Stimulated activated CD8-positive, alpha-beta memory T cell treated with anti-CD3 and anti-CD28 coated beads, Interleukin-4, amount 100 ng/mL, for 4 hours (primary cell): ENCODE measurements around the gene KDM4C.

Experiments
- DNase-seq, 2 donors: peaks; one replicate each; pipeline ENCODE4 v3.0.0-alpha.2; 2020; ENCODE audit warnings: low read depth in 2 of 2, low spot score in 1 of 2

KDM4C gene

DNA sequence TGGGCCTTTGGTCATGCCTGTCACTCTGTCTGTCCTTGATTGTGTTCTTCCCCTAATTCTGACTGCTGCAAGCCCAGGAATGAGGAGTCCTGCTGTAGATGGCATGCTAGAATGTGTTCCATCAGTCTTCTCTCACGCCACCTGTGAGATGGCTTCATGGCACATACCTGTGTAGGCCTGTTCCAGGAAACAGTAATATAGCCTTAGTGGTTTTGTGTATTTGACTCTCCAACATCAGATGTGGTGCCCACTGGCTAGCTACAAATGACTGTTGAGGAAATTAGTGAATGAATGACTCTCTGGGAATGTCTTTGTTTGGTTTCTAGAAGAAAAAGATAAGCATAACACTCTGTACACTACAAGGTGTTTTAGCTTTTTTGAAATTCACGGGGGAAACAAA, 367.5 kb downstream of the KDM4C start:
- DNase-seq = no peak

GRCh38 chr9:7129391-7129790, 371.6 kb downstream of the KDM4C start:
- no peak for DNase-seq

- no peak for DNase-seq
Measured at GRCh38 chr9:7130266-7130820, 372.6 kb downstream of the KDM4C start.

DNA sequence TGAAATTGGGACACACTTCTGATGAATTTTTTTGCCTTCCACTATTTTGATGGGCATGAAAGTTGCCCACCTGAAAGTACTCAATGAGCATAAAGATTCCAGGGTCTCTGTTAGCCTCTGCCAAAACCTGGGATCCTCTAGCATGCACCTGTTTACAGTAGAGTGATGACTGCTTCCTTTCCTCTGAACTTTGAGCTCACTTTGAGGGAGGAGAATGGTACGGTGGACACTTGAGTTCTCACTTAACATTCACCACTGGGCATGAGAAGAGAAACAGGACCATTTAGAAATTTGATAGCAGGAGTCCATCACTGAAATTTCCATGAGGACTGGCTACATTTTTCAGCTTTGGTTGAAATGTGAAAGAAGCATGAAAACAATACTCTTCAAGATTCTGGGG, 374.8 kb downstream of the KDM4C start:
- DNase-seq = no peak

- no peak for DNase-seq
Measured at GRCh38 chr9:7135735-7136134, 378.0 kb downstream of the KDM4C start.

DNA sequence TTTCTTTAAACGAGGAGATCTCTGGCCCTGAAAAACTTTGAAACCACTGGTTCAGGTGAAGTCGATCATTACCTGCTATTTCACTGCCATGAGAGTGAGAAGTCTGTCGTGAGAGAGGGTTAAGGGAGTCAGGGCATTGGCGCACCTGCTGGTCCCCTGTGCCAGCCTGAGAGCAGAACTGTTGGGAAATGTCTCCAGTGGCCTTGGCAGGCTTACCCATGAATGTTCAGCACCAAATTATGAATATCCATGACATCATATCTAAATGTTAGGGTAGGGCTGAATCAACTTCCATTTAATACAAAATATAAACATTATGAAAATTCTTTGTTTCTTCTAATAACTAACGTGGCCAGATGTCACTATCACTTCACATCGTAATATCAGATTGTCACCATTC, 379.3 kb downstream of the KDM4C start:
- no peak for DNase-seq

DNA sequence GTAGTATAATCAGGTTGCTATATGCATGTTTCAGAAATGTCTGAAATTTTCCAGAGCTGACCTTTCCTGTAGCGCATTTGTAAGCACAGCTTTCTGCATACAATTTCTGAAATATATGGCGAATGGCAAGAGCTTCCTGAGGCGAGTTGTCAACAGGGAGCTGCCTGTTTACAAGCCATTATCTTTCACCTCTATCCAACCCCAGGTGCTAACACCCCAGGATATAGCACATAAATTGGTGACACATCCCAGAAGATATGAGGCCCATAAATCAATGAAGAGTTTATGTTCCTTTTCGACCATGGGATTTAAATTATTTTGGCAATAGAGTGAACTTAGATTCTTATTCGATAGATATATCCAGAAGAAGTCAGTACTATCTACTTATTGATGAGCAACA, 379.8 kb downstream of the KDM4C start:
- DNase-seq = no peak

DNA sequence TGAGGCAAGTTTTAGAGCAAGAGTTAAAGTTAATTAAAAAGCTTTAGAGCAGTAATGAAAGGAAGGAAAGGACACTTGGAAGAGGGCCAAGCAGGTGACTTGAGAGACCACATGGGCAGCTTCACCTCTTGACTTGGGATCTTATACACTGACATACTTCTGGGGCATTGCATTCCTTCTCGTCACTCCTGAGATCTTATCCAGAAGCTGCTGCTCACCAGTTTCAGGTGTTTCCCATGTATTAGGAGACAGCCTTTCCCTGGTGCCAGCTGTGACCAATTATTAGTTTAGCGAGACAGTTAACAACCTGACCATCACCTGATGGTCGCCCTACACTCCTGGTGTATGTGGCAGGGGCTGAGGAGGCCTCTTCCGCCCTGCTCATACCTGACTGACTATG, 382.1 kb downstream of the KDM4C start:
- DNase-seq = no peak

DNA sequence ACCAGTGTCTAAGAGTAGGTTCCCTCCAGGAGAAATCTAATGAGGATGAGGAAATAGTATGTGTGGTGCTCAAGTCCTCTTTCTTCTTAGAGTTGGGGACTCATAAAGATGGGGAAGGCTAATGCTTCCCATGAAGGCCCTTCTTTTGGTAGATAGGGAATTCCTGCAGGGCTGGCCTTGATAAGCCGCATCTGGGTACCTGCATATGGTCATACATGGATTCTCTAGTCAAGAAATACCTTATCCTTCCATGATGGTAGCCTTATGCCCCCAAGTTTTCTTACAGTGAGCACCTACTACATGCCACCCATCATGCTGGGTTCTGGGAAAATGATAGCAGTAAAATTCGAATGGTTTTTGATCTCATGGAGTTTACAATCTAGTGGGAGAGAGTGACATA, 382.6 kb downstream of the KDM4C start:
- DNase-seq = no peak

- DNase-seq = no peak
Measured at GRCh38 chr9:7143645-7144200, 385.9 kb downstream of the KDM4C start.

- no peak for DNase-seq
Measured at GRCh38 chr9:7144265-7145046, 386.7 kb downstream of the KDM4C start.

DNA sequence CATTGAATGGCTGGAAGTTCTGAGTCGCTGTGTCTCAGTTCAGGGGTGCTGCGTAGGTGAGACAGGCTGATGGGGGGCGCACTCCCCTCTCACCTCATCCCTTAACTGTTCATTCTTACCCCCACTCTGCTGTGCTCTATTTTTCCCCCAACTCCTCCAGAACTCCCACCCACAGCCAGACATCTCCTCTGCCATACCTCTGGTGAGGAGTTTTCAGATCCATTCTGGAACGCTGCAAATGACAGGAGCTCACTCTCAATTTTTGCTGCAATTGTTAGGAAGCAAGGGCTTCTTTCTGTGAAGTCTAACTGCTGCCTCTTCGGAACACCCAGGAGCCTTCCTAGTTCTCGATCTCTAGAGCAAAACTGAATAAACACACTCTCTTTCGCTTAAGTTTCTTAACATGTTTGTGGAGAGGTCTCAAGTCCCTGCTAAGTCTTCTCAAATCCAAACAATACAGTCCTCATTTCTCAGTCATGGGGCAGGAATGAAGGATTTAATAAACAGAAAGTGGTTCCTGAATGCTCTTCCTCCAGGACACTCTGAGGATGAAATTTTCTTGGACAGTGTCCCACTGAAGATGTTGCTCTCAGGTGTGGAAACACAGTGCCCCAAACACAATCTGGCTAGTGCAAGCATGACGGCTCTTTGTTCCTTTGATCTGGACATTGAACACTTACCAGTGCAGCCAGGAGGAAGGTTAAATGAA, 387.7 kb downstream of the KDM4C start:
- no peak for DNase-seq

GRCh38 chr9:7146582-7146981, 388.8 kb downstream of the KDM4C start:
- DNase-seq = no peak

- DNase-seq = no peak
Measured at GRCh38 chr9:7147121-7148090, 389.6 kb downstream of the KDM4C start.

GRCh38 chr9:7148243-7148765, 390.5 kb downstream of the KDM4C start:
- DNase-seq = no peak

DNA sequence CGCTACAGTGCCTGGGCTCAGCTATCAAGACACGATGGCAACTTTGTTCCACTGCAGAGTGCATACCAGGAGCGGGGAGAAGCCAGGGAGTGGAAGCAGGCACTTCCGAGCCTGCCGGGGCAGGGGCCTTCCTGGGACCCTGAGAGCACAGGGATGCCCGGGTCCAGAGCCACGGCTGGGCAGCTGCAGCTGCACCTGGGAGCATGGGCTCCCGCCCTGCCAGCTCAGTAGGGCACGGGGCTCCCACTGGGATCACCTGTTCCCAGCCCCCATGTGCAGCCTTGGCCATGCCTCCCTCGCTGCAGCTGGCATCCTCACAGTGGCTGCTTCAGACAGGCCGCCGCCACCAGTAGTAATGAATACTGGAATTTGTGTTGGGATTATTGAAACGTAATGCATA, 391.5 kb downstream of the KDM4C start:
- no peak for DNase-seq

DNA sequence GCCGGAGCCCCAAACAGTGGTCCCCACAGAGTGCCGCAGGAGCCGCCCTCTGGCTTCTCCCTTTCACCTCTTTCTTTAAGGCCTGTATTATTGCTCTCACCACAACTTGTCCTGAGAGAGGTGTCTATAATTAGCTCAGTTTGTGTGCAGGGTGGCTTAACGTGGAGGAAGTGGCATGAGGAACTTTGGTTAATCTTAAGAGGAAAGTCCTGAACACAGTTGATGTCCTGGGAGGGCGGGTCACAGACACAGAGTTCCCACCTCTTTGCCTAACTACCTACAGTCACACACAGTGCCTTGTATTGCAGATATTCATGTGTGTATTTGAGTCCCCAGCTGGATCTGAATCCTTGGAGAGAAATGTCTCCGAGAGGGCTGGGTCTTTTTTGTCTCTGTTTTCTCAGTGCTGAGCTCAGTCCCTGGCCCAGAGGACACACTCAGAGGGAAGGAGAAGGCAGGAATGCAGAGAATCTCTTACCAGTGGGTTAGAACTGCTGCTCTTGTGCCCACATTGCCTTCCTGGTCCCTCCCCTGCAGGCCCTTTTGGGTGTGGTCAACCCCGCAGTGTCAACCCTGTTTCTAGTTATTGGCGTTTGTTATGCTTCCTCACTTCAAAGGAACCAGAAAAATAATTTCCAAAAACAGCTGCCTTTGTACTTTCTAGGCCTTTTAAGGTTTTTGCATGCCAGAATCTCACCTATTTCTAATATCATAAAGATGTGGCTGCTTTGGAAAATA, 392.5 kb downstream of the KDM4C start:
- DNase-seq = no peak

DNA sequence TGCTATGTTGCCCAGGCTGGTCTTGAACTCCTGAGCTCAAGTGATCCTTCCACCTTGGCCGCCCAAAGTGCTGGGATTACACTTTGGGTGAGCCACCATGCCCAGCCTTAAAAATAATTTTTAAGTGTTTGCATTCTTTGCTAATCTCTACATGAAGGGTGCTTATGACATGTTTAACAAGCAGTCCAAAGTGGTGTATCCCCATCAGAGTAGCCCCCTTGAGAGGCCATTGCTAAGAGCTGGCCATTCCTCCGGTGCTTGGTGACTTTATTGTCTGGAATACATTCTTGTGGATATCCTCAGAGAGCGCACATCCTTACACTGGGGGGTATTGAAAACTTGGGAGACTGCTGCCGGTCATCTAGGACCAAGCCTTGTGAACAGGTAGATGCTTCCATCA, 395.4 kb downstream of the KDM4C start:
- no peak for DNase-seq

GRCh38 chr9:7153566-7153965, 395.8 kb downstream of the KDM4C start:
- DNase-seq = no peak

DNA sequence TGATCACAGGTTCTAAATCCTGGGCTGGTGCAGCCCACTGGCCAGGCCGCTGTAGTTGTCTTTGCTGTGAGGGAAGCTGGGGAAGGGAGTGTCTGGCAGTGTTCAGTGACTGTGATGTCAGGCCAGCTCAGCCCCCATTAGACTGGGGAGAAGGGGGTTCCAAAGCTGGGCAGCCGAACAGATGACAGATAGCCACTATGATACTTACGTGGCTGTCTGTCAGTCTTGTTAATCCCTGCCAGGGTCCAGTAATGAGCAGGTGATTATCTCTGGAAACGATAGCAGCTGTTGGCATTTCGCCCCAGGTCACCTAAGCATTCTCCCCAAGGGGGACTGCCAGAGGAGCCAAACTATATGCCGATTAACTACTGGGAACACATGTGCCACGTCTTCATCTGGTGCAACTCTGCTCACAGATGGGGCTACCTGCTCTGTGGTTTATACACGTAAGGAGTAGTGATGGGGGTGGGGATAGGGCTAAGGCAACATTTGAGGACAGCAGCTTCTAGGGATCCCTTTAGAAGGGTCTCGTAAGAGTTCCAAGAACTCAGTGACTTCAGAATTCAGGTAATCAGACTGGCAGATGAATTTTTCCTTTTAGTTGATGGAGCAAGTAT, 396.3 kb downstream of the KDM4C start:
- no peak for DNase-seq
